K562 (cell line): ENCODE results near the gene LDHAL6A. TPM values are rescaled to one million over a fixed set of nuclear protein-coding genes. Genes with fewer than 3 reads are reported as not detected.

Experiments used
- CBX1 ChIP-seq: sonication (generic); IDR thresholded peaks from 2 replicates; pipeline ENCODE4 v1.6.1; 2016; ENCODE audit warnings: antibody characterized with exemption, low read depth, mild to moderate bottlenecking
- CREB3 ChIP-seq: fragments of 450-650 bp; conservative IDR thresholded peaks from 2 replicates; pipeline ENCODE4 v1.6.1; 2016; ENCODE audit warnings: missing genetic modification characterization, low read depth, mild to moderate bottlenecking, missing compliant biosample characterization, moderate library complexity
- CREBBP ChIP-seq: IDR thresholded peaks from one replicate; pipeline ENCODE4 v1.6.1; 2012; ENCODE audit warnings: low read depth, mild to moderate bottlenecking, control low read depth, inconsistent platforms, low read length
- HDAC2 ChIP-seq: fragments of 450-650 bp; IDR thresholded peaks from 2 replicates; pipeline ENCODE4 v1.6.1; 2016; ENCODE audit warnings: mild to moderate bottlenecking
- HDAC8 ChIP-seq: fragments of 450-650 bp; IDR thresholded peaks from 2 replicates; pipeline ENCODE4 v1.6.1; 2016; ENCODE audit warnings: mild to moderate bottlenecking, missing genetic modification characterization, moderate library complexity, missing compliant biosample characterization
- HNRNPK ChIP-seq: fragments of 200-400 bp; formaldehyde crosslinking; IDR thresholded peaks from one replicate; pipeline ENCODE4 v1.6.1; 2018; ENCODE audit warnings: mild to moderate bottlenecking, low read depth, low read length; ENCODE audit not compliant: poor library complexity, severe bottlenecking
- HNRNPLL ChIP-seq: fragments of 200-400 bp; formaldehyde crosslinking; IDR thresholded peaks from 2 replicates; pipeline ENCODE4 v1.6.1; 2017; ENCODE audit warnings: low read length, low read depth, mild to moderate bottlenecking; ENCODE audit not compliant: poor library complexity, severe bottlenecking
- IFI16 ChIP-seq: fragments of 250-450 bp; sonication (Bioruptor Pico); IDR thresholded peaks from 2 replicates; pipeline ENCODE4 v2.1.2; 2022; ENCODE audit warnings: mild to moderate bottlenecking, inconsistent platforms
- JUND ChIP-seq, 2 experiments: IDR thresholded peaks; 2 replicates in 1 of 2; 3 replicates in 1 of 2; pipeline ENCODE4 v1.6.1; 2011; ENCODE audit warnings: borderline replicate concordance in 2 of 2, low read depth in 2 of 2, low read length in 2 of 2, improper control_type of control experiment in 1 of 2, missing biosample characterization in 1 of 2, missing genetic modification characterization in 1 of 2, missing genetic modification reagents in 1 of 2
- POLR2B ChIP-seq: fragments of 450-650 bp; IDR thresholded peaks from 2 replicates; pipeline ENCODE4 v1.6.1; 2018; ENCODE audit warnings: low read depth; ENCODE audit not compliant: partially characterized antibody
- SMAD1 ChIP-seq: fragments of 150-350 bp; IDR thresholded peaks from 2 replicates; pipeline ENCODE4 v1.6.1; 2014; ENCODE audit warnings: low read length, low read depth; ENCODE audit not compliant: partially characterized antibody
- polyA plus RNA-seq, 8 experiments: library from polyadenylated mRNA; depleted of rRNA in 4 of 8; stranded (reverse) in 5 of 8; unstranded in 3 of 8; fragments of >200 nt; fragmentation: Nextera tagmentation in 2 of 8; fragmentation: Illumina TruSeq in 1 of 8; extraction: Ambion mirVana in 2 of 8; extraction: Trizol in 1 of 8; gene quantifications; 2 replicates each; pipeline versions ENCODE4 v1.2.1 to v1.2.3, GENCODE V29; 2011 to 2014; ENCODE audit warnings: inconsistent platforms in 1 of 8, missing spikeins in 1 of 8
- total RNA-seq, 7 experiments: library from RNA; depleted of rRNA in 6 of 7; stranded (reverse); fragments of >200 nt in 6 of 7; fragmentation: Illumina TruSeq in 2 of 7; extraction: Trizol in 2 of 7; gene quantifications; 2 replicates each; pipeline versions ENCODE4 v1.2.1 to v1.2.3, GENCODE V29; 2011 to 2021; ENCODE audit warnings: low replicate concordance in 1 of 7
- TF ChIP-seq, protein P1 (sequence below): sonication (generic); formaldehyde crosslinking; IDR thresholded peaks from 2 replicates; pipeline ENCODE4 v1.8.0; 2023; ENCODE audit warnings: mild to moderate bottlenecking, missing genetic modification reagents
- TF ChIP-seq, protein P2 (sequence below): fragments of 450-650 bp; IDR thresholded peaks from 2 replicates; pipeline ENCODE4 v1.6.1; 2016; ENCODE audit warnings: borderline replicate concordance
- TF ChIP-seq, protein P3 (sequence below): sonication (generic); formaldehyde crosslinking; IDR thresholded peaks from 2 replicates; pipeline ENCODE4 v1.8.1; 2023; ENCODE audit warnings: missing genetic modification reagents, mild to moderate bottlenecking, borderline replicate concordance

The LDHAL6A gene
- total and polyA plus RNA-seq, 9 of the 15 experiments (the other 6 are each of a cell fraction or from before 2014, with no cell fraction given), result 0.04 TPM; not detected in 8

GRCh38 chr11:18526521-18527296, 71.1 kb downstream of the LDHAL6A start, which contains the start of gene TSG101 (continued):
- TF ChIP-seq, protein P1, sequence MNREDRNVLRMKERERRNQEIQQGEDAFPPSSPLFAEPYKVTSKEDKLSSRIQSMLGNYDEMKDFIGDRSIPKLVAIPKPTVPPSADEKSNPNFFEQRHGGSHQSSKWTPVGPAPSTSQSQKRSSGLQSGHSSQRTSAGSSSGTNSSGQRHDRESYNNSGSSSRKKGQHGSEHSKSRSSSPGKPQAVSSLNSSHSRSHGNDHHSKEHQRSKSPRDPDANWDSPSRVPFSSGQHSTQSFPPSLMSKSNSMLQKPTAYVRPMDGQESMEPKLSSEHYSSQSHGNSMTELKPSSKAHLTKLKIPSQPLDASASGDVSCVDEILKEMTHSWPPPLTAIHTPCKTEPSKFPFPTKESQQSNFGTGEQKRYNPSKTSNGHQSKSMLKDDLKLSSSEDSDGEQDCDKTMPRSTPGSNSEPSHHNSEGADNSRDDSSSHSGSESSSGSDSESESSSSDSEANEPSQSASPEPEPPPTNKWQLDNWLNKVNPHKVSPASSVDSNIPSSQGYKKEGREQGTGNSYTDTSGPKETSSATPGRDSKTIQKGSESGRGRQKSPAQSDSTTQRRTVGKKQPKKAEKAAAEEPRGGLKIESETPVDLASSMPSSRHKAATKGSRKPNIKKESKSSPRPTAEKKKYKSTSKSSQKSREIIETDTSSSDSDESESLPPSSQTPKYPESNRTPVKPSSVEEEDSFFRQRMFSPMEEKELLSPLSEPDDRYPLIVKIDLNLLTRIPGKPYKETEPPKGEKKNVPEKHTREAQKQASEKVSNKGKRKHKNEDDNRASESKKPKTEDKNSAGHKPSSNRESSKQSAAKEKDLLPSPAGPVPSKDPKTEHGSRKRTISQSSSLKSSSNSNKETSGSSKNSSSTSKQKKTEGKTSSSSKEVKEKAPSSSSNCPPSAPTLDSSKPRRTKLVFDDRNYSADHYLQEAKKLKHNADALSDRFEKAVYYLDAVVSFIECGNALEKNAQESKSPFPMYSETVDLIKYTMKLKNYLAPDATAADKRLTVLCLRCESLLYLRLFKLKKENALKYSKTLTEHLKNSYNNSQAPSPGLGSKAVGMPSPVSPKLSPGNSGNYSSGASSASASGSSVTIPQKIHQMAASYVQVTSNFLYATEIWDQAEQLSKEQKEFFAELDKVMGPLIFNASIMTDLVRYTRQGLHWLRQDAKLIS (CRISPR knock-in tag), result peak; percentile 63; the same call in 1 of the 2 replicates
- TF ChIP-seq HNRNPK, result no peak
- peak; percentile 66 for TF ChIP-seq HDAC2
- TF ChIP-seq, protein P2, sequence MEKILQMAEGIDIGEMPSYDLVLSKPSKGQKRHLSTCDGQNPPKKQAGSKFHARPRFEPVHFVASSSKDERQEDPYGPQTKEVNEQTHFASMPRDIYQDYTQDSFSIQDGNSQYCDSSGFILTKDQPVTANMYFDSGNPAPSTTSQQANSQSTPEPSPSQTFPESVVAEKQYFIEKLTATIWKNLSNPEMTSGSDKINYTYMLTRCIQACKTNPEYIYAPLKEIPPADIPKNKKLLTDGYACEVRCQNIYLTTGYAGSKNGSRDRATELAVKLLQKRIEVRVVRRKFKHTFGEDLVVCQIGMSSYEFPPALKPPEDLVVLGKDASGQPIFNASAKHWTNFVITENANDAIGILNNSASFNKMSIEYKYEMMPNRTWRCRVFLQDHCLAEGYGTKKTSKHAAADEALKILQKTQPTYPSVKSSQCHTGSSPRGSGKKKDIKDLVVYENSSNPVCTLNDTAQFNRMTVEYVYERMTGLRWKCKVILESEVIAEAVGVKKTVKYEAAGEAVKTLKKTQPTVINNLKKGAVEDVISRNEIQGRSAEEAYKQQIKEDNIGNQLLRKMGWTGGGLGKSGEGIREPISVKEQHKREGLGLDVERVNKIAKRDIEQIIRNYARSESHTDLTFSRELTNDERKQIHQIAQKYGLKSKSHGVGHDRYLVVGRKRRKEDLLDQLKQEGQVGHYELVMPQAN, result peak; percentile 93
- no peak for TF ChIP-seq IFI16 (CRISPR knock-in tag)
- no peak for TF ChIP-seq CREBBP
- no peak for TF ChIP-seq CREB3 (tag)
- peak; percentile 71 for TF ChIP-seq JUND (IDR thresholded peaks at IDR 0.05; ENCODE audit: borderline replicate concordance, low read depth, low read length)
- peak; percentile 27; the same call in 2 of the 3 replicates for TF ChIP-seq JUND (tag; IDR thresholded peaks at IDR 0.05; ENCODE audit: borderline replicate concordance, low read depth, low read length)
- peak; percentile 78 for TF ChIP-seq HDAC8
- peak; percentile 77 for TF ChIP-seq SMAD1
- TF ChIP-seq CBX1, result peak; percentile 98
- peak; percentile 46 for TF ChIP-seq HNRNPLL
- TF ChIP-seq, protein P3, sequence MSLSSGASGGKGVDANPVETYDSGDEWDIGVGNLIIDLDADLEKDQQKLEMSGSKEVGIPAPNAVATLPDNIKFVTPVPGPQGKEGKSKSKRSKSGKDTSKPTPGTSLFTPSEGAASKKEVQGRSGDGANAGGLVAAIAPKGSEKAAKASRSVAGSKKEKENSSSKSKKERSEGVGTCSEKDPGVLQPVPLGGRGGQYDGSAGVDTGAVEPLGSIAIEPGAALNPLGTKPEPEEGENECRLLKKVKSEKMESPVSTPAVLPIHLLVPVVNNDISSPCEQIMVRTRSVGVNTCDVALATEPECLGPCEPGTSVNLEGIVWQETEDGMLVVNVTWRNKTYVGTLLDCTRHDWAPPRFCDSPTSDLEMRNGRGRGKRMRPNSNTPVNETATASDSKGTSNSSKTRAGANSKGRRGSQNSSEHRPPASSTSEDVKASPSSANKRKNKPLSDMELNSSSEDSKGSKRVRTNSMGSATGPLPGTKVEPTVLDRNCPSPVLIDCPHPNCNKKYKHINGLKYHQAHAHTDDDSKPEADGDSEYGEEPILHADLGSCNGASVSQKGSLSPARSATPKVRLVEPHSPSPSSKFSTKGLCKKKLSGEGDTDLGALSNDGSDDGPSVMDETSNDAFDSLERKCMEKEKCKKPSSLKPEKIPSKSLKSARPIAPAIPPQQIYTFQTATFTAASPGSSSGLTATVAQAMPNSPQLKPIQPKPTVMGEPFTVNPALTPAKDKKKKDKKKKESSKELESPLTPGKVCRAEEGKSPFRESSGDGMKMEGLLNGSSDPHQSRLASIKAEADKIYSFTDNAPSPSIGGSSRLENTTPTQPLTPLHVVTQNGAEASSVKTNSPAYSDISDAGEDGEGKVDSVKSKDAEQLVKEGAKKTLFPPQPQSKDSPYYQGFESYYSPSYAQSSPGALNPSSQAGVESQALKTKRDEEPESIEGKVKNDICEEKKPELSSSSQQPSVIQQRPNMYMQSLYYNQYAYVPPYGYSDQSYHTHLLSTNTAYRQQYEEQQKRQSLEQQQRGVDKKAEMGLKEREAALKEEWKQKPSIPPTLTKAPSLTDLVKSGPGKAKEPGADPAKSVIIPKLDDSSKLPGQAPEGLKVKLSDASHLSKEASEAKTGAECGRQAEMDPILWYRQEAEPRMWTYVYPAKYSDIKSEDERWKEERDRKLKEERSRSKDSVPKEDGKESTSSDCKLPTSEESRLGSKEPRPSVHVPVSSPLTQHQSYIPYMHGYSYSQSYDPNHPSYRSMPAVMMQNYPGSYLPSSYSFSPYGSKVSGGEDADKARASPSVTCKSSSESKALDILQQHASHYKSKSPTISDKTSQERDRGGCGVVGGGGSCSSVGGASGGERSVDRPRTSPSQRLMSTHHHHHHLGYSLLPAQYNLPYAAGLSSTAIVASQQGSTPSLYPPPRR, result no peak
- TF ChIP-seq POLR2B, result peak; percentile 93
